HG02798 (cell line): ENCODE results near the gene FILIP1L.

Experiments
- ATAC-seq: cut with Tn5 transposase; IDR thresholded peaks from one replicate; pipeline ENCODE4 v1.9.1; 2021; ENCODE audit warnings: mild to moderate bottlenecking; ENCODE audit not compliant: unreplicated experiment, poor library complexity

The FILIP1L gene

DNA sequence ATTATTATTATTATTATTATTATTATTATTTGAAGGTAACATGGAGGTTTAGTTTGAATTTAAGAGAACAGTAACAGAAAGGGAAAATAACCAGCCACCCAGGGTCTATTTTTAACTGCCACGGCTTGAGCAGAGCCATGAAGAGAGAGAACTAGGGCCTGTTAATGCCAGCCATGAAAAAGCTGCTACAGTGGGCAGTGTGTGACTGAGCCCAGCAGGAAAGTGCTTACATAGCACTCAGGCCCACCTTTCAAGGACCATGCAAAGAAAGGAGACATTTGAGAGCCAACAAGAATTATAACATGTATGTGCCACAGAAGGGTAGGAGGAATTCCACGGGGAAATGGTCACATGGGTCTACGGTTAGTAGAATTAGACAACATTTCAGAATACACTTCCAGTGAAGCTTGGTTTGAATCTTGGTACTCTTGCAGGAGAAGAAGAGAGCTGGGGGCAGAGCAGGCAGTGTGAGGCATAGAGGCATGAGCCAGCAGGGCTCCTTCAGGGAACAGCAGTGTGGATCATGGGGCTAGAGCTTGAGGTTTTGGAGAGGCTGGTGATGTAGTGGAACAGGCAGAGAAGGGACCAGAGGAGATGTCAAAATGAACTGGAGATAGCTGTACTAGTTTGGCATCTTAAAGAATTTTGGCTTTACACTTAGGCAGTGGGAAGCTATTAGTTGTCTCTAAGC is 155.9 kb downstream of the FILIP1L start:
- ATAC-seq, result no peak

DNA sequence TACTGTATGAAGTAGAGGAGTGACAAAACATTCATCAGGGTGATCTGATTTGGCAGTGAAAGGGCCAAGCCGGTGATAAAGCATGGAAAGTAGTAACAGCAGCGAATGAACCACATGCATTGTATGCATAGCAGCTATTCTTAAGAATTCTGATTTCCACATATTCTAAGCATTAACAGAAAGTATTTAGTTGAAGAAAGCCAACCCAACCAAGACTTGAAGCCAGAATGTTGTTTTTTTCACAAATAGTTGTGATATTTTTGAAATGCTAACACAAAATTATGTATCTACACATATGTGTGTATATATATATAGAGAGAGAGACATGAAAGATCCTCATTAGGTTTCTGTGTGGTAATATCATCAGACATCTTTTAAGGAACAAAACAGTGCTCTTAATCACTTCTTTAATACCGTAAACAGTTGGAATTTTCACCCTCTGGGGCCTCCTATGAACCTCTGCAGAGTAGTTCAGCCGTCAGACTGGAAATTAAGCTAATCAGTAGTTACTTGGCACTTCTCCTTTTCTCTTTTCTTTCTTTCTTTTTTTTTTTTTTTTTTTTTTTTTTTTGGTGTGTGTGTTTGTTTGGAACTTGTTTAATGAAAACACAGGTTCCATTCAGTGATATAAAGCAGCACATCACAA is 157.0 kb downstream of the FILIP1L start:
- no peak for ATAC-seq

GRCh38 chr3:99955773-99956562 is 158.3 kb downstream of the FILIP1L start:
- ATAC-seq, result no peak

- ATAC-seq, result no peak
Observed at GRCh38 chr3:99954914-99955644, 159.2 kb downstream of the FILIP1L start.

- ATAC-seq, result no peak
Observed at GRCh38 chr3:99953596-99953995, 160.7 kb downstream of the FILIP1L start.

DNA sequence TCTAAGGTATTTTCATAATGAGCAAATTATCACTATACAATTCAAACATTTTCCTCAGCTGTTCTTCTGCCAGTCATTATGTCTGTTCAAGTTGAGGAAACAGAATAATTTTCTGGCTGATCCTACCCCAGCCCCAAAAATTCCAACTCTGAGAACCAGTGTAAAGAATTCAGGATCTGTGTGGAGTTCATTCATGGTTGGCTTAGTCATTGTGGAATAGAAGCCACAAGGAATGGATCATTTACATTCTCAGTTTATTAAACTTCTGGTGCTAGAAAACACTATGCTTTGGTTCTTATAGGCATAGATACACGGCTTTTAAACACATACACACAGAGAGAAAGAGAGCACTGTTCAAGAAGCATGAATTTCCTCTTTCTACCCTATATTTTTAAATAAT is 162.0 kb downstream of the FILIP1L start:
- no peak for ATAC-seq

DNA sequence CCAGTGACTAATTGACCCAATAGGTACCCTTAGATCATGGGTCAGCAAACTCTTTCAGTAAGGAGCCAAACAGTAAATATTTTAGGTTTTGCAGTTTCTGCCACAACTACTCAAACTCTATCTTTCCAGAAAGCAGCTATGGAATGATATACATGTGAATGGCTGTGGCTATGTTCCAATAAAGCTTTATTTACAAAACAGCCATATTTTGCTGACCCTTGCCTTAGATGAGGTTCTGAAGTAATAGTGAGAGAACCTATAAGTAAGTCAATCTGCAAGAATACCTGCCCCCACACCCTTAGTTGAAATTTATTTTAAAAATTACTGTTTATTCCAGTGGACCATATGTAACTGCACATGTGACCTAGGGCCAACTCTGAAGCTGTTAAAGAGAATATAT is 162.6 kb downstream of the FILIP1L start:
- no peak for ATAC-seq

GRCh38 chr3:99950921-99951320 is 163.4 kb downstream of the FILIP1L start:
- ATAC-seq, result no peak

DNA sequence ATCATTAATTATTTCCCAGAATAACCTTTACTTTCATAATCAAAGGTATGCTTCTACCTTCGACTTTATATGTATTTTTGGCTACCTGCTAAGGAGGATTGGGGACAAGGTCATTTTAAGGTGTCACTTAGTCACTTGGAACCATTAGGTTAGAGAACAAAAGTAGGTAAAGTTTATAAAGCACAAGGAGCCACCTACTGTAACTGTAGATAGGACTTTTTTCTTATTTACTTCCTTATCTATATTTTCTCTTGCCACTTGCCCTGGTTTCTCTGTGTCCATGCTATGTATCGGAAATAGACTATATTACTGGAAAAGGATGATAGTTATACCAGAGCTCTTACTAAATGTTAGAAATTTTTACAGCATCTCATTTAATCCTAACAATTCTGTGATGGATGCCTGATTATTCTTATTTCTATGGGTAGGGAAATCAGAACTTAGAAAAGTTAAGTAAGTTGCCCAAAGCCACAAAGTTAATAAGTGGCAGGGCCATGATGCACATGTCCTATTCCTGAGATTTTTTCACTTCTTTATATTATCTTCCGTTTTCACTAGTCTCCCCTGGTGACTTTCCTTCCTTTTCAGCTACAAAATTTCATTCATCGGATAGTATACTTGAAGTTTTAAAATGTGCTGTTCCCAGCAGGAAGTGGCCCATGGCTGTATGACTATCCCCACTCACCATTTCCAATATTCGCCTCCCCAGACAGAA is 164.2 kb downstream of the FILIP1L start:
- ATAC-seq, result no peak

GRCh38 chr3:99948467-99949089 is 165.7 kb downstream of the FILIP1L start:
- ATAC-seq, result no peak

DNA sequence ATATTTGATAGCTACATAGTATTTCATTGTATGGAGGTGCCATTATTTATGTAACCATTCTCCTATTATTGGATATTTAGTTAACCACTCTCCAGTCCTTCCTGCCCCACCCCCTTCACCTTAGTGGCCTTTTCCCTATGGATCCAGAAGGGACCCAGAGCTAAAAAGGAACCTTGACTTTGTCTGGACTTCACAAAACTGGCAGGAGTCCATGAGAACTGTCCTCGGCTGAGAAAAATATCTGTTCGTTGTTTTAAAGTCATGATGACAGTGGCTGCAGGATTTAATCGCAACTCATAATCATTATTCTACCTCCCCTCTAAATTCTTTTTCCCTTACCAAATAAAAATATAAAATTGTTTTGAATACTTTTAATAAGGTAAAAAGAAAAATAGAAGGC is 166.9 kb downstream of the FILIP1L start:
- ATAC-seq, result no peak

DNA sequence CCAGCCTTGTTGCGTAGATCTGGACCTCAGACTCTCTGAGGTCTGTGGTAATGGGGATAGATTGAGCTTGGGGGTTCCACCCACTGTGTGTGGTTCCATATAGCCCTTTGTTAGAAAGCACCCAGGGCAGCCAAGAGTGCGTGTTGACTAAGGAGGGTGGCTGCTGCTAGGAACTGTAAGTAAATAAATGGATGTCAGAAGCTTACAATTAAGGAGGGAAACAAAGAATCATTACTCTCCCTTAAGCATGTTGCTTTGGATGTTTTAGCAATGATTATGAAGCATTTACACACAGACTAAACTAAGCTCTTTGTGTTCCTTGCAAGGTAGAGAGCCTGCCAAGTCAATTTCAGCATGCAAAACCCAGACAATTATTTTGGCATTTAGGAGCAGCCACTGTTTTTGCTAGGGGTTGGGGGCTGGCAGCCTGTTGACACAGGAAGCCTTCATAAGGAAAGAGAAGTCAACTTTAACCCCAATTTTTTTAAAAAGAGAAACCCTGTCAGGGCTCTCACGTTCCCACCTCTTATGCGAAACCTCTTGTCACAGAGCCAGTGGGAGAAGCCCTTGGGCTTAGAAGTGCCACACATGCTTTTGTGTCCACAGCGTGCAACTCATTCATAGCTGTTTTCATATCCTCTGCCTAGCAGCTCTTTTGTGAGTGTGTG is 168.8 kb downstream of the FILIP1L start:
- ATAC-seq, result no peak

GRCh38 chr3:99943931-99944761 is 170.2 kb downstream of the FILIP1L start:
- no peak for ATAC-seq

DNA sequence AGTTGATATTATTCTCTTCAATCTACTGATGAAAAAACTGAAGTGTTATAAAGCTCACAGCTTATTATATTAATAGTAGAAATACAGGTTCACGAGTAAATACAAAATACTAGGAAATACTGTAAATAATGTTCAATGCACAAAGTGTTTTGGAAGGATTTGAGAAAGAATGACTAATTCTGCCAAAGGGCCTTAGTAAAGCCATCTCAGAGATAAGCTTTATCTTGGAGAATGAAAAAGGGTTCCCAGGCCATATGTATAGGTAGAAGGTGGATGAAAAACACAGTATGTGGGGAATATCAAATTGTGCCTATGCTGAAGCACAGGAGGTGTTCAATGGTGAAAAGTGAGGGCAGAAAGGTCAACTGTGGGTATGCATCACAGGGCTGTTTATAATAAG is 173.1 kb downstream of the FILIP1L start:
- no peak for ATAC-seq

GRCh38 chr3:99940350-99940749 is 174.0 kb downstream of the FILIP1L start:
- ATAC-seq, result no peak

- ATAC-seq, result no peak
Observed at GRCh38 chr3:99939876-99940275, 174.4 kb downstream of the FILIP1L start.

- ATAC-seq, result peak; percentile 15
Observed at GRCh38 chr3:99938270-99938911, 175.9 kb downstream of the FILIP1L start.
